Measurements from ENCODE around the gene C2orf74.

DNA sequence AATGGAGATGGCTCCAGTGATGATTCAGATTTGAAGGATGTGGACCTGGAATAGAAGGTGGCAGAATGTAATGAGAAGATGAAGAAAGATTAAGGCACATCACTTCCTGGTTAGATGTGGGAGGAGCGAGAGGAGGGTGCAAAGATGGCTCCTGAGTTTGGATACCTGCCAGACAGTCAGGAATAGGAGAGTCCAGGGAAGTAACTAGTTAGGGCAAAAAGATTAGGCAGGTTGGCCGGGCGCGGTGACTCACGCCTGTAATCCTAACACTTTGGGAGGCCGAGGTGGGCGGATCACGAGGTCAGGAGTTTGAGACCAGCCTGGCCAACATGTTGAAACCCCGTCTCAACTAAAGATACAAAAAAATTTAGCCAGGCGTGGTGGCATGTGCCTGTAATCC lies 5.6 kb downstream of the C2orf74 start:
- TF ChIP-seq, protein P1, sequence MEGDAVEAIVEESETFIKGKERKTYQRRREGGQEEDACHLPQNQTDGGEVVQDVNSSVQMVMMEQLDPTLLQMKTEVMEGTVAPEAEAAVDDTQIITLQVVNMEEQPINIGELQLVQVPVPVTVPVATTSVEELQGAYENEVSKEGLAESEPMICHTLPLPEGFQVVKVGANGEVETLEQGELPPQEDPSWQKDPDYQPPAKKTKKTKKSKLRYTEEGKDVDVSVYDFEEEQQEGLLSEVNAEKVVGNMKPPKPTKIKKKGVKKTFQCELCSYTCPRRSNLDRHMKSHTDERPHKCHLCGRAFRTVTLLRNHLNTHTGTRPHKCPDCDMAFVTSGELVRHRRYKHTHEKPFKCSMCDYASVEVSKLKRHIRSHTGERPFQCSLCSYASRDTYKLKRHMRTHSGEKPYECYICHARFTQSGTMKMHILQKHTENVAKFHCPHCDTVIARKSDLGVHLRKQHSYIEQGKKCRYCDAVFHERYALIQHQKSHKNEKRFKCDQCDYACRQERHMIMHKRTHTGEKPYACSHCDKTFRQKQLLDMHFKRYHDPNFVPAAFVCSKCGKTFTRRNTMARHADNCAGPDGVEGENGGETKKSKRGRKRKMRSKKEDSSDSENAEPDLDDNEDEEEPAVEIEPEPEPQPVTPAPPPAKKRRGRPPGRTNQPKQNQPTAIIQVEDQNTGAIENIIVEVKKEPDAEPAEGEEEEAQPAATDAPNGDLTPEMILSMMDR (IDR thresholded peaks at IDR 0.05) = no peak
- TF ChIP-seq POLR2A (IDR thresholded peaks at IDR 0.05) (no peak), EP300 (IDR thresholded peaks at IDR 0.05) (no peak)
